Ectodermal cell (in vitro differentiated cells): ENCODE results near the gene LRRC15.

Experiments
- H3K27ac ChIP-seq: 2 replicates; pipeline ENCODE4 v1.7.0; 2013; ENCODE audit warnings: mild to moderate bottlenecking, low read depth, low read length; ENCODE audit not compliant: insufficient read depth, poor library complexity, severe bottlenecking
- H3K27me3 ChIP-seq: 2 replicates; pipeline ENCODE4 v1.7.0; 2013; ENCODE audit warnings: mild to moderate bottlenecking, low read length; ENCODE audit not compliant: insufficient read depth, control insufficient read depth, poor library complexity, severe bottlenecking
- H3K36me3 ChIP-seq: one replicate; pipeline ENCODE4 v1.7.0; 2013; ENCODE audit warnings: low read length; ENCODE audit not compliant: control insufficient read depth, insufficient read depth
- H3K4me1 ChIP-seq: one replicate; pipeline ENCODE4 v1.7.0; 2013; ENCODE audit warnings: low read length; ENCODE audit not compliant: control insufficient read depth, insufficient read depth
- H3K4me3 ChIP-seq: 2 replicates; pipeline ENCODE4 v1.7.0; 2013; ENCODE audit warnings: low read depth, low read length, control low read depth; ENCODE audit not compliant: insufficient read depth
- H3K9me3 ChIP-seq: 2 replicates; pipeline ENCODE4 v1.7.0; 2013; ENCODE audit warnings: mild to moderate bottlenecking, low read length, moderate library complexity; ENCODE audit not compliant: control insufficient read depth
- WGBS, 2 experiments: methylation state at CpG; one replicate each; pipeline ENCODE4 v1.1.7; 2013; ENCODE audit warnings: missing lambda C conversion rate in 2 of 2; 5-methylcytosine and 5-hydroxymethylcytosine counted together

The LRRC15 gene

GRCh38 chr3:194379231-194379630 is 9.7 kb upstream of the LRRC15 start:
- Histone ChIP-seq H3K4me3 (no peak overlapping the region), H3K36me3 (no peaks in the 10 kb centered on the region), H3K4me1 (peaks cover 27% of the 10 kb centered on the region), H3K27me3 (no peaks in the 10 kb centered on the region), H3K9me3 (no peaks in the 10 kb centered on the region), H3K27ac (no peak overlapping the region)
- 90 to 91% methylated on average over 6 of the region's 6 CpGs for WGBS, 2 experiments

GRCh38 chr3:194377708-194378107 is 8.2 kb upstream of the LRRC15 start:
- Histone ChIP-seq H3K4me1 (peaks cover 18% of the 10 kb centered on the region), H3K27me3 (no peaks in the 10 kb centered on the region), H3K9me3 (no peaks in the 10 kb centered on the region), H3K4me3 (no peak overlapping the region), H3K36me3 (no peaks in the 10 kb centered on the region), H3K27ac (no peak overlapping the region)
- WGBS, 2 experiments: 95 to 97% methylated on average over 1 of the region's 1 CpG

GRCh38 chr3:194376241-194376560 is 6.7 kb upstream of the LRRC15 start:
- H3K36me3 ChIP-seq: no peaks in the 10 kb centered on the region
- peaks cover 8% of the 10 kb centered on the region for H3K4me1 ChIP-seq
- WGBS, 2 experiments: 88% methylated on average over 10 of the region's 10 CpGs
- H3K27me3 ChIP-seq: no peaks in the 10 kb centered on the region
- no peak overlapping the region for H3K4me3 ChIP-seq
- no peaks in the 10 kb centered on the region for H3K9me3 ChIP-seq
- H3K27ac ChIP-seq: no peak overlapping the region

- Histone ChIP-seq H3K27me3 (no peaks in the 10 kb centered on the region), H3K4me3 (no peak overlapping the region), H3K36me3 (no peaks in the 10 kb centered on the region), H3K27ac (no peak overlapping the region), H3K9me3 (no peaks in the 10 kb centered on the region), H3K4me1 (peaks cover 10% of the 10 kb centered on the region)
- 38 to 40% methylated on average over 15 of the region's 15 CpGs for WGBS, 2 experiments
Measured at GRCh38 chr3:194375473-194376240, 6.1 kb upstream of the LRRC15 start.

- no peak overlapping the region for H3K27ac ChIP-seq
- no peak overlapping the region for H3K4me3 ChIP-seq
- H3K36me3 ChIP-seq: no peaks in the 10 kb centered on the region
- H3K9me3 ChIP-seq: no peaks in the 10 kb centered on the region
- 78 to 80% methylated on average over 10 of the region's 10 CpGs for WGBS, 2 experiments
- peaks cover under 1% of the 10 kb centered on the region for H3K27me3 ChIP-seq
- peaks cover 18% of the 10 kb centered on the region for H3K4me1 ChIP-seq
Measured at GRCh38 chr3:194374935-194375334, 5.4 kb upstream of the LRRC15 start.

- H3K36me3 ChIP-seq: no peaks in the 10 kb centered on the region
- H3K27ac ChIP-seq: no peak overlapping the region
- no peak overlapping the region for H3K4me3 ChIP-seq
- peaks cover 19% of the 10 kb centered on the region for H3K4me1 ChIP-seq
- WGBS, 2 experiments: 68 to 73% methylated on average over 8 of the region's 8 CpGs
- H3K27me3 ChIP-seq: peaks cover 11% of the 10 kb centered on the region
- H3K9me3 ChIP-seq: no peaks in the 10 kb centered on the region
Measured at GRCh38 chr3:194373899-194374298, 4.4 kb upstream of the LRRC15 start.

- Histone ChIP-seq H3K4me1 (peaks cover 26% of the 10 kb centered on the region), H3K9me3 (no peaks in the 10 kb centered on the region), H3K4me3 (no peak overlapping the region), H3K36me3 (no peaks in the 10 kb centered on the region), H3K27me3 (peaks cover 19% of the 10 kb centered on the region), H3K27ac (no peak overlapping the region)
- WGBS, 2 experiments: 94 to 95% methylated on average over 14 of the region's 14 CpGs
Measured at GRCh38 chr3:194373028-194373427, 3.5 kb upstream of the LRRC15 start.

- Histone ChIP-seq H3K36me3 (no peaks in the 10 kb centered on the region), H3K4me1 (peaks cover 24% of the 10 kb centered on the region), H3K9me3 (no peaks in the 10 kb centered on the region), H3K27ac (no peak overlapping the region), H3K27me3 (peaks cover 23% of the 10 kb centered on the region), H3K4me3 (no peak overlapping the region)
- WGBS, 2 experiments: 64 to 73% methylated on average over 10 of the region's 10 CpGs
Measured at GRCh38 chr3:194370753-194371152, 1.2 kb upstream of the LRRC15 start.

- Histone ChIP-seq H3K27ac (no peak overlapping the region), H3K4me1 (peaks cover 28% of the 10 kb centered on the region), H3K4me3 (no peak overlapping the region), H3K9me3 (no peaks in the 10 kb centered on the region), H3K27me3 (peaks cover 23% of the 10 kb centered on the region), H3K36me3 (no peaks in the 10 kb centered on the region)
- 82 to 84% methylated on average over 6 of the region's 6 CpGs for WGBS, 2 experiments
Measured at GRCh38 chr3:194368918-194369317, 625 bp downstream of the LRRC15 start.

- H3K4me3 ChIP-seq: no peak overlapping the region
- H3K9me3 ChIP-seq: no peaks in the 10 kb centered on the region
- H3K36me3 ChIP-seq: no peaks in the 10 kb centered on the region
- 66 to 68% methylated on average over 18 of the region's 18 CpGs for WGBS, 2 experiments
- H3K4me1 ChIP-seq: peaks cover 28% of the 10 kb centered on the region
- H3K27ac ChIP-seq: no peak overlapping the region
- H3K27me3 ChIP-seq: peaks cover 23% of the 10 kb centered on the region
Measured at GRCh38 chr3:194367992-194368841, 1.3 kb downstream of the LRRC15 start.
